Measurements from ENCODE around the gene FBXL17.

FBXL17 gene

DNA sequence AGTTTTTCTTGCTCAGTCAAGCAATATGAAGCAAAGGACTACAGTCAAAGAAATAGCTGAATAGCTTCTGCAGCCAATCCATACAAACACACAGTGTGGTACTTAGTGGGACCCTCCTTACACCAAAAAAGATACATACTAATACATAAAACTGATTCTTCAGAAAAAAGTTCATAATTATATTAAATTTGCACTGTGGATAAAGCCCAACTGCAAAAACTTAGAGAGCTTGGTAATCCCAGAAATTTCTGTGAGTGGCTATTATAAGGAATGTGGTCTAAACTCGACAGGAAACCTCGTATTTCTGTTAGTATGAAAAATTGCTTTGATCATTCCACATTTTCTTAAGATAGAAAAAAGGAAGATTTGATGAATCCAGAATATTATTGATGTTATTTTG is 245.4 kb downstream of the FBXL17 start:
- TF ChIP-seq, protein P1, sequence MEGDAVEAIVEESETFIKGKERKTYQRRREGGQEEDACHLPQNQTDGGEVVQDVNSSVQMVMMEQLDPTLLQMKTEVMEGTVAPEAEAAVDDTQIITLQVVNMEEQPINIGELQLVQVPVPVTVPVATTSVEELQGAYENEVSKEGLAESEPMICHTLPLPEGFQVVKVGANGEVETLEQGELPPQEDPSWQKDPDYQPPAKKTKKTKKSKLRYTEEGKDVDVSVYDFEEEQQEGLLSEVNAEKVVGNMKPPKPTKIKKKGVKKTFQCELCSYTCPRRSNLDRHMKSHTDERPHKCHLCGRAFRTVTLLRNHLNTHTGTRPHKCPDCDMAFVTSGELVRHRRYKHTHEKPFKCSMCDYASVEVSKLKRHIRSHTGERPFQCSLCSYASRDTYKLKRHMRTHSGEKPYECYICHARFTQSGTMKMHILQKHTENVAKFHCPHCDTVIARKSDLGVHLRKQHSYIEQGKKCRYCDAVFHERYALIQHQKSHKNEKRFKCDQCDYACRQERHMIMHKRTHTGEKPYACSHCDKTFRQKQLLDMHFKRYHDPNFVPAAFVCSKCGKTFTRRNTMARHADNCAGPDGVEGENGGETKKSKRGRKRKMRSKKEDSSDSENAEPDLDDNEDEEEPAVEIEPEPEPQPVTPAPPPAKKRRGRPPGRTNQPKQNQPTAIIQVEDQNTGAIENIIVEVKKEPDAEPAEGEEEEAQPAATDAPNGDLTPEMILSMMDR (IDR thresholded peaks at IDR 0.05; ENCODE audit: low read depth, low read length), result no peak
- DNase-seq (ENCODE audit: low read depth in 2 of 2), result no peak
- H3K4me3 ChIP-seq (replicated peaks in 1 of 2; ENCODE audit: low read depth in 2 of 2, low read length in 2 of 2), result no peak overlapping the region

DNA sequence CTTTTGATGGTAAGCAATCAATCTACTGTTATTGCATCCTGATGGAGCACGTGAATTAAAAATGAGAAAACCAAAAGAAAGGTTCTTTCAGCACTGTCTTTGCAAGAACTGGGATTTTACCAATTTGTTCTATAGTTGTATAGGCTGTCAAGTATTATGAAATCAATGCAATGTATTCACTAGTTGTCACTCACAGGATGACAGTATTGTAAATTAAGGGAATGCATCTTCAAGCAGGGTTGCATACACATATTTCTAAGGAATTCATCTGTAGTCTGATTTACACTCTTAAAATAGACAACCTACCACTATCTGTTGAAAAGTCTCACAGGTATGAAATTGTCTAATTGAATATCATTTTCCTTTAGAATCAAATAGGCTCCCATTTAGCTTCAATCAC is 252.8 kb downstream of the FBXL17 start:
- no peak for DNase-seq (ENCODE audit: low read depth in 2 of 2)
- TF ChIP-seq, protein P1 (IDR thresholded peaks at IDR 0.05; ENCODE audit: low read depth, low read length), result no peak
- no peak overlapping the region for H3K4me3 ChIP-seq (replicated peaks in 1 of 2; ENCODE audit: low read depth in 2 of 2, low read length in 2 of 2)

DNA sequence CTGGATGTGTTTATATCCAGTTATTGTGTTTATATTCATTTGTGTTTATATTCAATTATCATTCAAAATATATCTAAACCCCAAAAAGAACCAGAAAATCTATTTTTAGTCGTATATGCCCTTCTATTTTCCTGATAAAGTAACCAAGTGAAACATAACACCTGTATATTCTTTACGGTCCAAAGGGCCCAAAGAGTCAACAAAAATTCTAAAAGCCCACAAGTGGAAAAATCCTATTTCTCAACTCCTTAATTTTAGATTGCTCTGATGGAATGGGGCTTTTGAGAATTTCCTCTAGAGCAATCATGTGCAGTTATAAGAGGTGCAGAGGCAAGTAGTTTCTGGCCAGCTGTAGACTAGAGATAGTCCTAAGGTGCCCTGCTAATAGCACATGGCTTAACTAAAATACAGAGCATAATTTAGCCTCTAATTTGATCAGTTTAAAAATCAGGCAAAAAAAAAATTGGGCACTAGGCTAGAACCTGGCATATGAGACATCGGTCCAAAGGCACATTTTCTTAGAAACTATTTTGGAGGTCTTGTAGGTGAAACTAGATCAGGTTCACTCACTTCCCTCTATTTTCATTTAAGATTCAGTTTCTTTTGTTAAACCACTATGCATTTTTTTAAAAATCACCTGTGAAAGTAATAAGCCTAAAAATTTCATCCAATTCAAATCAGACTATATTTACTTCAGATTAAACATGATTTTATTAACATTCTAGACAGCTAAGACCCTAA is 256.0 kb downstream of the FBXL17 start:
- no peak overlapping the region for H3K4me3 ChIP-seq (replicated peaks in 1 of 2; ENCODE audit: low read depth in 2 of 2, low read length in 2 of 2)
- DNase-seq (ENCODE audit: low read depth in 2 of 2), result no peak
- TF ChIP-seq, protein P1 (IDR thresholded peaks at IDR 0.05; ENCODE audit: low read depth, low read length), result no peak

DNA sequence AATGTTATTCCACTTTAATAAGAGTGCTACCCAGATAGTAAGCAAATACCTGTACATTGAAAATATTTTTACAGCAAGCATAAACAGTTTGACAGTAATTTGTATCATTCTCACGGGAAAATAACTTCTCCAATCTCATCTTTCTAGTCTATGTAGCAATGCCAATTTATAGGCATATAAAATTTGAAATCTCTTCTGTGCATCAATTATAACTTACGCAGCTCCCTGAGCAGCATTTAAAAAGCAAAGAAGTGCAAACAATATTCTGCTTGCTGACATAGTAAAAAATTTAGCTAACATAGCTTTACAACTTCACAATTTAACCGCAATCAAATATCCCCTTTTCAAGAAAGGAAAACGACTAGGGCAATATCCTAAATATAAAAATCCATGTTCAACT is 257.3 kb downstream of the FBXL17 start:
- no peak for DNase-seq (ENCODE audit: low read depth in 2 of 2)
- TF ChIP-seq, protein P1 (IDR thresholded peaks at IDR 0.05; ENCODE audit: low read depth, low read length), result no peak
- no peak overlapping the region for H3K4me3 ChIP-seq (replicated peaks in 1 of 2; ENCODE audit: low read depth in 2 of 2, low read length in 2 of 2)

DNA sequence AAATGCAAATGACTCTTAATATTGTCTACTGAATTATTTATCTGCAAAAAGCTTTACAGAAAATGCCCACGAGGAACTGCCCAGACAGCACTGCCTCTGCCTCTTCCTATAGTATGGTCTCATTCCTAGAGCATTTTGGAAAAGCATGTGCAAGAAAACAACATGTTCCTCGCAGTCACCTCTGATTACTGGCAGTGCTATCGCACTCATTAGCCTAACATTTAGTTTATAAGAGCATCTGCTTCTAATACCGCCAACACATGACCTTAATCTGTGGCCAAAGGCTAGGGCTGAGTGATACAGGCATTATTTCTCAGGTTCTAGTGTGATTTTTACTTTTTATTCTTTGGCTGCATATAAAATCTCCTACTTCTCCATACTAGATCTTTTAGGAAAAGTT is 259.2 kb downstream of the FBXL17 start:
- no peak overlapping the region for H3K4me3 ChIP-seq (replicated peaks in 1 of 2; ENCODE audit: low read depth in 2 of 2, low read length in 2 of 2)
- no peak for DNase-seq (ENCODE audit: low read depth in 2 of 2)
- TF ChIP-seq, protein P1 (IDR thresholded peaks at IDR 0.05; ENCODE audit: low read depth, low read length), result no peak

DNA sequence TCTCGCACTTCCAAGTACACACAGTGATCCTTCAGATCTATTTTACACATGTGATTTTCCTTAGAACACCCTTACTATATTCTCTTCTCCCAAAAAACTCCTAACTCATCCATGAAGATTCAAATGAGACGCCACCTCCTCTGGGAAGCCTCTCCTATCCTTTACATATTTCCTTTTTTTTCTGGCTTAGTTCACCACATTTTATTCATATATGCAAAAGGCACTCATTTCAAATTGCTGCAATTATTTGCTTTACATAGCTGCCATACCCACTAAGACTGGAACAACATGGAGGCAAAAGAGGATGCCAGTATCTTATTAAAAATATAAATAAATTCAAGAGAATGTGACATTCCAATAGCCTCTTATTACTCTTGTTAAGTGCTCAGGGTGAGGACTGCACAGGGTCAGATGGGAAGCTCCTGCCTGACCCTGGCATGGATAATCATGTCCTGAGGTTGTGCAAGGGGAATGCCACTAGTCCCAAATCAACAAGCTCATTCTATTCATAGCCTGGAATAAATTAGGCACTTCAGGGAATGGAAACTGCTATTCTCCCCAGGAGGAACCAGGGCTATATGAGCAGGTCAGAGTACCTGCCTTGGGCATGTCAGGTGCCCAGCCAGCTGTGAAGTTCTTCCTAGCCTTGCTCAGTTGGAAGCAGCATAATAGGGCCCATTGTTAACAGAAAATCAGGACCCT is 262.9 kb downstream of the FBXL17 start:
- H3K4me3 ChIP-seq (replicated peaks in 1 of 2; ENCODE audit: low read depth in 2 of 2, low read length in 2 of 2), result no peak overlapping the region
- TF ChIP-seq, protein P1 (IDR thresholded peaks at IDR 0.05; ENCODE audit: low read depth, low read length), result no peak
- DNase-seq (ENCODE audit: low read depth in 2 of 2), result no peak

All from cardiac fibroblast (primary cell).